GM20000 (cell line): ENCODE data around the gene TNIK.

Experiments
- DNase-seq: peaks from one replicate; pipeline ENCODE4 v3.0.0; 2012; ENCODE audit warnings: low spot score
- CTCF ChIP-seq: IDR thresholded peaks from 2 replicates; pipeline ENCODE4 v1.5.1; 2012; ENCODE audit warnings: mild to moderate bottlenecking, control low read depth; ENCODE audit errors: extremely low read depth, missing control alignments

TNIK gene

DNA sequence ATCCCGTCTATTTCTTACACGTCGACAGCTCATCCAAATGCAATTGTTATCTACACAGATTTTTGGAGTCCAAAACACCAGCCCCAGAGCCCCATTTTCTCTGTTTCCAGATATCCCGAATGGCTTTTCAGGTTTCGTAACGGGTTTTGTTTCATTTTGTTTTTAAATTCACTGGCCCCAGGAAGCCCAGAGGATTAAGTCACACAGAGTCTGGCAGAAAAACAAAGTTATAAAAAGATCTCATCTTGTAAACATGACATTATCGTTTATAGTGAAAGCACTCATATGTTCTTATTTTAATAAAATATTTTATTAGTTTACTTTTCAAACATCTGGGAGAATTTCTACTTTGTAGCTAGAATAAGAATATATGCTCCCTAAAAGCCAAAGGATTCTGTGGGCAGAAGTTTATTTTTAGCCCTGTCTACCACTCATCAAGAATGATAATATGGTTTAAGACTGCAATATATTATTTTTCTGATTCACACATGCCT lies 284.4 kb downstream of the TNIK start:
- DNase-seq = no peak
- TF ChIP-seq CTCF = no peak

GRCh38 chr3:171173736-171174135 lies 286.5 kb downstream of the TNIK start:
- no peak for TF ChIP-seq CTCF

GRCh38 chr3:171172070-171172469 lies 288.1 kb downstream of the TNIK start:
- no peak for DNase-seq
- peak; percentile 10 for TF ChIP-seq CTCF

More at GRCh38 chr3:171173736-171174135, 286.5 kb downstream of the TNIK start:
- peak; percentile 19 for DNase-seq

- DNase-seq = no peak
Measured at GRCh38 chr3:171169866-171170265, 290.3 kb downstream of the TNIK start.

DNA sequence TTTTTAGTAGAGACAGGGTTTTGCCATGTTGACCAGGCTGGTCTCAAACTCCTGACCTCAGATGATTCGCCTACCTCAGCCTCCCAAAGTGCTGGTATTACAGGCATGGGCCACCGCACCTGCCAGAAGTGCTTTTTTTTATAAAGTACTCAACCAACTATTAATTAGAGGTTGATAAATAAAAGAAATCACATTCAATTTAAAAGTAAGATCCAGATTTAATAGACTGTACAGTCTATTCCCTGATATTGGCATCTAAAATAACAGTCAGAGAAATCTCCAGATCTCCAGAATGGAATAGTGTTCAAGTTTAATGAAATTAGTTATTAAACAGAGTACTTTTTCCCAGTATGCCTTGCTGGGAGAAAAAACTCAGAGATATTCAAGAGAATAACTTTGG lies 290.8 kb downstream of the TNIK start:
- no peak for DNase-seq
- TF ChIP-seq CTCF = no peak

More at GRCh38 chr3:171169866-171170265, 290.3 kb downstream of the TNIK start:
- TF ChIP-seq CTCF = no peak

GRCh38 chr3:171168551-171168950 lies 291.7 kb downstream of the TNIK start:
- no peak for DNase-seq
- no peak for TF ChIP-seq CTCF

GRCh38 chr3:171168086-171168485 lies 292.1 kb downstream of the TNIK start:
- TF ChIP-seq CTCF = no peak
- no peak for DNase-seq

GRCh38 chr3:171165983-171166382 lies 294.2 kb downstream of the TNIK start:
- no peak for TF ChIP-seq CTCF
- DNase-seq = no peak
